OCI-LY7 (cell line): ENCODE measurements around the gene MPDZ. TPM values are rescaled to one million over a fixed set of nuclear protein-coding genes. Genes with fewer than 3 reads are reported as not detected.

Experiments
- BruUV-seq: library from RNA; stranded (reverse); fragments of 400-500 nt; replicated peaks from 2 replicates; lab custom pipeline; 2021; lab: Mats Ljungman, UMichigan
- CTCF ChIA-PET: fragments of 300-600 bp; sonication (Branson Sonifier 250); formaldehyde crosslinking; loops from one replicate; lab custom pipeline; 2022; ENCODE audit warnings: antibody characterized with exemption; ENCODE audit not compliant: unreplicated experiment; lab: Charles Lee
- POLR2A ChIA-PET: fragments of 300-600 bp; sonication (Branson Sonifier 250); formaldehyde crosslinking; loops from one replicate; lab custom pipeline; 2022; ENCODE audit warnings: antibody characterized with exemption; lab: Charles Lee
- DNase-seq: peaks from one replicate; pipeline ENCODE4 v3.0.0-alpha.2; 2015; ENCODE audit warnings: low spot score
- H2AFZ ChIP-seq: fragments of 200-600 bp; sonication (generic), shearing (Covaris generic); 2 replicates; pipeline ENCODE4 v1.6.1; 2014; ENCODE audit warnings: mild to moderate bottlenecking, antibody characterized with exemption, low read length, moderate library complexity
- H3K27ac ChIP-seq: fragments of 200-600 bp; sonication (generic); 2 replicates; pipeline ENCODE4 v1.5.1; 2014; ENCODE audit warnings: mixed run types, low read depth, mild to moderate bottlenecking, moderate library complexity, low read length, inconsistent platforms; ENCODE audit not compliant: poor library complexity, severe bottlenecking
- H3K36me3 ChIP-seq: fragments of 200-600 bp; sonication (generic); 2 replicates; pipeline ENCODE4 v1.6.1; 2014; ENCODE audit warnings: mild to moderate bottlenecking, antibody characterized with exemption, low read length, moderate library complexity, mixed read lengths; ENCODE audit not compliant: insufficient read depth
- H3K4me1 ChIP-seq: fragments of 200-600 bp; sonication (generic); 2 replicates; pipeline ENCODE4 v1.5.1; 2014; ENCODE audit warnings: mild to moderate bottlenecking, low read length; ENCODE audit not compliant: insufficient read depth, poor library complexity, severe bottlenecking
- H3K4me2 ChIP-seq: fragments of 200-600 bp; sonication (generic); 2 replicates; pipeline ENCODE4 v1.6.1; 2014; ENCODE audit warnings: mild to moderate bottlenecking, low read length
- H3K4me3 ChIP-seq: fragments of 200-600 bp; sonication (generic); 2 replicates; pipeline ENCODE4 v1.5.1; 2014; ENCODE audit warnings: mild to moderate bottlenecking, low read depth, low read length; ENCODE audit not compliant: poor library complexity, severe bottlenecking
- H3K79me2 ChIP-seq: fragments of 200-600 bp; sonication (generic); 2 replicates; pipeline ENCODE4 v1.6.1; 2016; ENCODE audit warnings: low read depth, mild to moderate bottlenecking, low read length, moderate library complexity, mixed read lengths; ENCODE audit not compliant: insufficient read depth
- H3K9me2 ChIP-seq: fragments of 200-600 bp; sonication (generic); 2 replicates; pipeline ENCODE4 v1.6.1; 2016; ENCODE audit warnings: mild to moderate bottlenecking, low read length, mixed read lengths; ENCODE audit not compliant: insufficient read depth
- H3K9me3 ChIP-seq: fragments of 200-600 bp; sonication (generic); 2 replicates; pipeline ENCODE4 v1.6.1; 2014; ENCODE audit warnings: mild to moderate bottlenecking, mixed run types, low read length, mixed read lengths
- H4K20me1 ChIP-seq: fragments of 200-600 bp; sonication (generic); 2 replicates; pipeline ENCODE4 v1.6.1; 2014; ENCODE audit warnings: mild to moderate bottlenecking, antibody characterized with exemption, low read length, moderate library complexity, mixed read lengths; ENCODE audit not compliant: insufficient read depth
- CTCF ChIP-seq: fragments of 200-600 bp; sonication (generic); conservative IDR thresholded peaks from 2 replicates; pipeline ENCODE4 v1.5.1; 2014; ENCODE audit warnings: mild to moderate bottlenecking, antibody characterized with exemption, low read length, moderate library complexity, mixed read lengths
- EZH2phosphoT487 ChIP-seq: fragments of 200-600 bp; sonication (generic); IDR thresholded peaks from 2 replicates; pipeline ENCODE4 v1.6.1; 2018; ENCODE audit warnings: low read depth, borderline replicate concordance, mild to moderate bottlenecking, mixed run types, antibody characterized with exemption, low read length, moderate library complexity, mixed read lengths
- intact Hi-C: fragments of 100-400 bp; cut with micrococcal nuclease; formaldehyde crosslinking; loops from one replicate; pipeline ENCODE4 v1.10.0; 2022; ENCODE audit not compliant: unreplicated experiment
- total RNA-seq, 2 experiments: library from RNA; depleted of rRNA in 1 of 2; stranded (reverse); fragments of >200 nt in 1 of 2; shearing (Covaris generic) in 1 of 2; gene quantifications; 2 replicates each; pipeline ENCODE4 v1.2.3, GENCODE V29; 2014 to 2022

MPDZ gene
- total RNA-seq, 2 experiments from 2014 or later, result not detected

- TF ChIP-seq EZH2phosphoT487, result no peak
- TF ChIP-seq CTCF, result no peak
- no peak overlapping the region for H2AFZ ChIP-seq
- H3K9me3 ChIP-seq, result no peaks in the 10 kb centered on the region
- BruUV-seq, result no TSS peak
- H3K27ac ChIP-seq, result no peak overlapping the region
- H3K4me2 ChIP-seq, result no peak overlapping the region
- H3K4me3 ChIP-seq, result no peak overlapping the region
- ChIA-PET CTCF (no interaction called here), POLR2A (interaction anchor here (0.6 kb wide), 1 partner anchor 454 kb away, joined by 3 read pairs; no protein-coding TSS in a partner anchor)
- no peak for DNase-seq
- H3K79me2 ChIP-seq, result no peaks in the 10 kb centered on the region
- no peaks in the 10 kb centered on the region for H4K20me1 ChIP-seq
- intact Hi-C loops, result no loop called here
- H3K4me1 ChIP-seq, result no peaks in the 10 kb centered on the region
- no peaks in the 10 kb centered on the region for H3K9me2 ChIP-seq
- H3K36me3 ChIP-seq, result no peaks in the 10 kb centered on the region
Observed at GRCh38 chr9:13274886-13275641, 4.4 kb downstream of the MPDZ start.

DNA sequence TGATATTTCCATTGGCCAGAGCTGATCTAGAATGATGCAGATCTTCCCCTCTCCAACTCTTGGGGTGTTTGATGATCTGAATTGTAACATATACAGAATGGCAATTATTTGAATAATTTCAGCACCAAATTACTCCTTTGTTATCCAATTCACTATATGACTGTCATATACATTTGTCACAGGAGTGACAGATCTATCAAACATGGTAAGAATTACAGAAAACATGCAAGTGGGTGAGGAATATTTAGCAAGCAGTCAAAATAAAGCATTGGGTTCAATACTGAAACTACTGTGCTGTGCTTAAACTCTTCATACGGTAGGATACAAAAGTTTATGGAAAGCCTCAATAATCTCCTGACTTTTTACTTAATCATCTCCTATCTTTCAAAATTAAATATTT is 8.8 kb downstream of the MPDZ start:
- no TSS peak for BruUV-seq
- no peak for DNase-seq
- Histone ChIP-seq H3K4me2 (no peak overlapping the region), H3K9me2 (no peaks in the 10 kb centered on the region), H4K20me1 (no peaks in the 10 kb centered on the region), H3K9me3 (no peaks in the 10 kb centered on the region), H3K36me3 (no peaks in the 10 kb centered on the region), H2AFZ (no peak overlapping the region), H3K4me1 (no peaks in the 10 kb centered on the region), H3K79me2 (no peaks in the 10 kb centered on the region), H3K4me3 (no peak overlapping the region), H3K27ac (no peak overlapping the region)
- TF ChIP-seq EZH2phosphoT487 (no peak), CTCF (no peak)
- ChIA-PET CTCF (no interaction called here), POLR2A (interaction anchor here (1.2 kb wide), 1 partner anchor 9 kb away, joined by 3 read pairs; no protein-coding TSS in a partner anchor)
- intact Hi-C loops, result no loop called here
